GM04503 (cell line): ENCODE measurements around the gene WDR83.

Source experiments
- DNase-seq: peaks from one replicate; pipeline ENCODE4 v3.0.0-alpha.2; 2012; ENCODE audit warnings: low read depth

Gene WDR83

GRCh38 chr19:12715929-12716328 lies 49.3 kb downstream of the WDR83 start:
- DNase-seq: no peak

- DNase-seq: no peak
Observed at GRCh38 chr19:12720296-12720695, 53.7 kb downstream of the WDR83 start.

- DNase-seq: no peak
Observed at GRCh38 chr19:12720851-12721655, 54.4 kb downstream of the WDR83 start.

GRCh38 chr19:12721656-12722565 lies 55.3 kb downstream of the WDR83 start:
- DNase-seq: no peak

GRCh38 chr19:12722566-12723380 lies 56.2 kb downstream of the WDR83 start:
- peak; percentile 89 for DNase-seq

- no peak for DNase-seq
Observed at GRCh38 chr19:12723381-12723640, 56.7 kb downstream of the WDR83 start.

- no peak for DNase-seq
Observed at GRCh38 chr19:12723641-12724426, 57.2 kb downstream of the WDR83 start, which contains the start of gene TNPO2. Gene TNPO2, minus strand, starts transcription at chr19:12723932. Its CDS starts 2,955 bp downstream, at chr19:12720977.
